Measurements from ENCODE around the gene MEG3.

DNA sequence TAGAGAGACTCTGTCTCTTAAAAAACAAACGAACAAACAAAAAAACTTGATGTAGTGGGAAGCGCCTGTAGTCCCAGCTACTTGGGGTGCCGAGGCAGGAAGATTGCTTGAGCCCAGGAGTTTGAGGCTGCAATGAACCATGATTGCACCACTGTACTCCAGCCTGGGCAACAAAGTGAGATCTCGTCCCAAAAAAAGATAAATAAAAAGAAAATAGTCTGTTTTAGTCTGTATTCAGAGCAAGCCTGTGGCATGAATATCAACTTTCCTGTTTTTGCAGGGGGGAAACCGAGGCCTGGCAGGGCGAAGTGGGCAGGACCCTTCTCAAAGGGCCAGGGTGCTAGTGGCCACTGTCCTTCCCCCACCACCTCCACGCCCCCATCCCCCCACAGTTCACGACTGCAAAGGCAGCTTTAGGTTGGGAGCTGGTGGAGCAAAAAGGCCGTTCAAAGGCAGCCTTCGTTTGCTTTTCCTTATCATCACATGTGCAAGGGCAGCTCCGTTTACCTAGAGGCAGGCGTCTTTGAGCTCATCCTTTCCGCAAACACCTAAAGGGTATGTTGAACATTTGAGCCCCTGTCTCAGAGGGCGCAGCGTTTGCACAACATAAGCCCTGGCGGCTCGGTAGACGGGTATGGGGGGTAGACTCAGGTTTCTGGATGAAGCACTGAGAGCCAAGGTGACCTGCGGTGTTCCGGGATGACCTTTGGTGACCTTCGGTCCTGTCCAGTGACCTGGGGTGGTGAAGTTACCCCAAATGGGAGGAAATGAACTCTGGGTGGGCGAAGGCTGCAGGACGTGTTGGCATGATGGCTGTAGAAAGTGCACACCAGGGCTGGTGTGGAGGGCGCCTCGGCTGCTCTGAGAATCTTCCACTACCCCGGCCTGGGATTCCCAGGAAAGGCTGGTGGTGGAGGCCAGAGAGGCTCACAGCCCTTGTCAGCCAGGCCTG is 8.7 kb upstream of the MEG3 start:
- TF ChIP-seq POLR2A (IDR thresholded peaks at IDR 0.05; ENCODE audit: control extremely low read depth in 1 of 2, low read depth in 2 of 2, low read length in 2 of 2) (no peak), CEBPB (IDR thresholded peaks at IDR 0.05; ENCODE audit: low read depth, low read length) (no peak)
- TF ChIP-seq, protein P1, sequence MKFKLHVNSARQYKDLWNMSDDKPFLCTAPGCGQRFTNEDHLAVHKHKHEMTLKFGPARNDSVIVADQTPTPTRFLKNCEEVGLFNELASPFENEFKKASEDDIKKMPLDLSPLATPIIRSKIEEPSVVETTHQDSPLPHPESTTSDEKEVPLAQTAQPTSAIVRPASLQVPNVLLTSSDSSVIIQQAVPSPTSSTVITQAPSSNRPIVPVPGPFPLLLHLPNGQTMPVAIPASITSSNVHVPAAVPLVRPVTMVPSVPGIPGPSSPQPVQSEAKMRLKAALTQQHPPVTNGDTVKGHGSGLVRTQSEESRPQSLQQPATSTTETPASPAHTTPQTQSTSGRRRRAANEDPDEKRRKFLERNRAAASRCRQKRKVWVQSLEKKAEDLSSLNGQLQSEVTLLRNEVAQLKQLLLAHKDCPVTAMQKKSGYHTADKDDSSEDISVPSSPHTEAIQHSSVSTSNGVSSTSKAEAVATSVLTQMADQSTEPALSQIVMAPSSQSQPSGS (IDR thresholded peaks at IDR 0.05; ENCODE audit: low read length) = no peak
- TF ChIP-seq, protein P2, sequence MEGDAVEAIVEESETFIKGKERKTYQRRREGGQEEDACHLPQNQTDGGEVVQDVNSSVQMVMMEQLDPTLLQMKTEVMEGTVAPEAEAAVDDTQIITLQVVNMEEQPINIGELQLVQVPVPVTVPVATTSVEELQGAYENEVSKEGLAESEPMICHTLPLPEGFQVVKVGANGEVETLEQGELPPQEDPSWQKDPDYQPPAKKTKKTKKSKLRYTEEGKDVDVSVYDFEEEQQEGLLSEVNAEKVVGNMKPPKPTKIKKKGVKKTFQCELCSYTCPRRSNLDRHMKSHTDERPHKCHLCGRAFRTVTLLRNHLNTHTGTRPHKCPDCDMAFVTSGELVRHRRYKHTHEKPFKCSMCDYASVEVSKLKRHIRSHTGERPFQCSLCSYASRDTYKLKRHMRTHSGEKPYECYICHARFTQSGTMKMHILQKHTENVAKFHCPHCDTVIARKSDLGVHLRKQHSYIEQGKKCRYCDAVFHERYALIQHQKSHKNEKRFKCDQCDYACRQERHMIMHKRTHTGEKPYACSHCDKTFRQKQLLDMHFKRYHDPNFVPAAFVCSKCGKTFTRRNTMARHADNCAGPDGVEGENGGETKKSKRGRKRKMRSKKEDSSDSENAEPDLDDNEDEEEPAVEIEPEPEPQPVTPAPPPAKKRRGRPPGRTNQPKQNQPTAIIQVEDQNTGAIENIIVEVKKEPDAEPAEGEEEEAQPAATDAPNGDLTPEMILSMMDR (IDR thresholded peaks at IDR 0.05; ENCODE audit: control extremely low read depth in 1 of 3, insufficient read depth in 1 of 3, low read depth in 1 of 3, low read length in 3 of 3) = no peak

All from H1 (cell line).